IPS-20b (cell line): ENCODE results near the gene MEGF6.

Source experiments
- H3K27ac ChIP-seq: one replicate; pipeline ENCODE4 v1.5.1; 2013; ENCODE audit warnings: low read length
- H3K27me3 ChIP-seq: 2 replicates; pipeline ENCODE4 v1.6.1; 2013; ENCODE audit warnings: mild to moderate bottlenecking, low read length, inconsistent platforms; ENCODE audit not compliant: insufficient read depth
- H3K36me3 ChIP-seq: 2 replicates; pipeline ENCODE4 v1.6.1; 2013; ENCODE audit warnings: low read depth, mild to moderate bottlenecking, inconsistent platforms, low read length, moderate library complexity; ENCODE audit not compliant: insufficient read depth
- H3K4me1 ChIP-seq: 2 replicates; pipeline ENCODE4 v1.6.1; 2013; ENCODE audit warnings: mild to moderate bottlenecking, control low read depth, inconsistent platforms, low read length, moderate library complexity; ENCODE audit not compliant: insufficient read depth
- H3K4me3 ChIP-seq: 2 replicates; pipeline ENCODE4 v1.5.1; 2013; ENCODE audit warnings: mild to moderate bottlenecking, low read length, inconsistent platforms
- H3K9ac ChIP-seq: 2 replicates; pipeline ENCODE4 v1.6.1; 2013; ENCODE audit warnings: low read depth, mild to moderate bottlenecking, inconsistent platforms, low read length, moderate library complexity
- H3K9me3 ChIP-seq: 2 replicates; pipeline ENCODE4 v1.6.1; 2013; ENCODE audit warnings: mild to moderate bottlenecking, low read depth, low read length, inconsistent platforms; ENCODE audit not compliant: insufficient read depth

MEGF6 gene

DNA sequence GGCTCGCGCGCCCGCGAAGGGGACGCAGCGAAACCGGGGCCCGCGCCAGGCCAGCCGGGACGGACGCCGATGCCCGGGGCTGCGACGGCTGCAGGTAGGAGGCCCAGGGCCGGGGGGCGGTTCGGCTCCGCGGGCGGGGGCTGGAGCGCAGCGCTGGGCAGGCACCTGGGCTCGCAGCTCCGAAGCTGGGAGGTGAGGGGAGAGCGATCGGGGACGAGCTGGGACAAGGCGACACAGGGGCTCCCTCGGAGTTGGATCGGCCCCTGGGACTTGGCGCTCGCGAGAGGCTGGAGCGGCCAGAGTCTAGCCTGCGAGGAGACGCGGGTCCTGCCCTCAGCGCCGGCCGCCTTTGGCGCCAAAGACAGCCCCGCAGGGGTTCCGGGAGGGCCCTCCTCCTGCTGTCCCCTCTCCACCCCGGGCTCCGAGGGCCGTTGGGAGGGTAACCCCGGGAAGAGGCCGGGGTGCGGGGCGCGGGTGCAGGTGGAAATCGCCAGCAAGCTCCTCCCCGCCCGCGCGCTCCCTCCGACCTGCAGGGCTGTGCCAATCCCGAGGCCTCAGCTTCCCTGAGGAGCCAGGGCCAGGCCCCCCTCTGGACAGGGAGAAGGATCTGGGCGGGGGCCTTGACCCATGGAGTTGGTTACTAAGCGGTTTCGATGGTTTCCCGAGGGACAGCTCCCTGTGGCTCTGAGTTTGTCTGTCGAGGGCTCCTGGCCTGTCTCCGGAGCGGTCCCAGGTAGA is 41.4 kb upstream of the MEGF6 start:
- Histone ChIP-seq H3K9ac (no peak overlapping the region), H3K4me3 (peak overlapping the region; percentile 57; the same call in 1 of the 2 replicates), H3K4me1 (no peaks in the 10 kb centered on the region), H3K27ac (no peak overlapping the region), H3K36me3 (0 out of 2 replicates have a peak, but pooled peaks cover 2% of the 10 kb centered on the region), H3K9me3 (no peaks in the 10 kb centered on the region), H3K27me3 (peaks cover 82% of the 10 kb centered on the region)

GRCh38 chr1:3651930-3652547 is 40.7 kb upstream of the MEGF6 start, which contains the start of gene TP73:
Gene TP73, plus strand, starts transcription at chr1:3652516. Its CDS starts 29,850 bp downstream, at chr1:3682366.
- Histone ChIP-seq H3K27ac (no peak within 1 kb of the TSS), H3K4me3 (peak within 1 kb of the TSS; percentile 57; the same call in 1 of the 2 replicates)

GRCh38 chr1:3651026-3651929 is 40.0 kb upstream of the MEGF6 start:
- Histone ChIP-seq H3K36me3 (peaks cover 16% of the 10 kb centered on the region; the same call in 1 of the 2 replicates), H3K4me1 (no peaks in the 10 kb centered on the region), H3K9ac (no peak overlapping the region), H3K4me3 (peak overlapping the region; percentile 57), H3K27me3 (peaks cover 67% of the 10 kb centered on the region), H3K9me3 (no peaks in the 10 kb centered on the region), H3K27ac (no peak overlapping the region)

More at GRCh38 chr1:3651930-3652547, 40.7 kb upstream of the MEGF6 start, which contains the start of gene TP73:
- no peaks in the 10 kb centered on the region for H3K9me3 ChIP-seq
- H3K36me3 ChIP-seq: peaks cover 8% of the 10 kb centered on the region; the same call in 1 of the 2 replicates
- H3K9ac ChIP-seq: no peak within 1 kb of the TSS
- peaks cover 75% of the 10 kb centered on the region for H3K27me3 ChIP-seq
- no peaks in the 10 kb centered on the region for H3K4me1 ChIP-seq

GRCh38 chr1:3650248-3651025 is 39.1 kb upstream of the MEGF6 start:
- Histone ChIP-seq H3K9ac (no peak overlapping the region), H3K27me3 (peaks cover 59% of the 10 kb centered on the region), H3K27ac (no peak overlapping the region), H3K9me3 (no peaks in the 10 kb centered on the region), H3K4me1 (no peaks in the 10 kb centered on the region), H3K4me3 (peak overlapping the region; percentile 85; the same call in 1 of the 2 replicates), H3K36me3 (peaks cover 19% of the 10 kb centered on the region; the same call in 1 of the 2 replicates)

DNA sequence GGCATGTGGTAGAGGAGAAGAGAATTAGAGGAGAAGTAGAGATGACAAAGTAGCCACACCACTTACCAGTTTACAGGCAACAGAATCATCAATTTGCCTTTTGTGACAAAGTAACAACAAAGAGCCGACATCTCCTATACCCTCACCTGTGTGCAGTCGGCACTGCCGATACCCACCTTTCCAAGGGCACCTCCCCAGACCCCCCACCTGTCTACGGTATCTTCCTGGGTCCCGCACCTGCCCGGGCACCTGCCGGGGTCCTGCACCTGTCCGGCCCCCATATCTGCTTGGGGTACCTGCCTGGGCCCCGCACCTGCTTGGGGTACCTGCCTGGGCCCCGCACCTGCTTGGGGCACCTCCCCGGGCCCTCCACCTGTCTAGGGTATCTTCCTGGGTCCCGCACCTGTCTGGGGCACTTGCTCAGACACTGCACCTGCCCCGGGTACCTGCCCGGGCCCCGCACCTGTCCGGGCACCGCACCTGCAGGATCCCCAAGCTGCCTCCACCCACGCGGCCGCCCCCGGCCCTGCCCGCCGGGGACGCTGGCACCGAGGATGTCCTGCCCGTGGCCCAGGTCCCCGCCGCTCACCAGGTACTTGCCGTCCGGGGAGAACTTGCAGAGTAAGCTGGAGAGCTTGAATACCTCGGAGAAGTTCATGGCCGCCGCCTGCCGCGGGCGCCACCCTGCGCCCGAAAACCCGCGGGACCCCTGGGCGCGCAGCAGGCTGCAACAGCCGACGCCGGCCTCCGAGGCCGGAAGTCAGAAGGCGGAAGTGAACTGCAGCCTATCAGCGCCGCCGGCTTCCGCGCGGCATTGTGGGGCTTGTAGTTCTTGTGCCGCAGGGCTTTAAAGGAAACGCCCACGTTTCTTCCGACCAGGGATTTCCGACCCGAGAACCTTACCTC is 38.3 kb upstream of the MEGF6 start, which contains the start of gene WRAP73:
Gene WRAP73, minus strand, starts transcription at position 762 of the 906 bp plus-strand sequence. Its CDS starts 104 bp downstream, at position 658.
- Histone ChIP-seq H3K36me3 (peaks cover 22% of the 10 kb centered on the region), H3K27ac (no peak within 1 kb of the TSS), H3K4me3 (peak within 1 kb of the TSS; percentile 85), H3K27me3 (peaks cover 50% of the 10 kb centered on the region), H3K9ac (peak within 1 kb of the TSS; percentile 53; the same call in 1 of the 2 replicates), H3K9me3 (no peaks in the 10 kb centered on the region), H3K4me1 (no peaks in the 10 kb centered on the region)

DNA sequence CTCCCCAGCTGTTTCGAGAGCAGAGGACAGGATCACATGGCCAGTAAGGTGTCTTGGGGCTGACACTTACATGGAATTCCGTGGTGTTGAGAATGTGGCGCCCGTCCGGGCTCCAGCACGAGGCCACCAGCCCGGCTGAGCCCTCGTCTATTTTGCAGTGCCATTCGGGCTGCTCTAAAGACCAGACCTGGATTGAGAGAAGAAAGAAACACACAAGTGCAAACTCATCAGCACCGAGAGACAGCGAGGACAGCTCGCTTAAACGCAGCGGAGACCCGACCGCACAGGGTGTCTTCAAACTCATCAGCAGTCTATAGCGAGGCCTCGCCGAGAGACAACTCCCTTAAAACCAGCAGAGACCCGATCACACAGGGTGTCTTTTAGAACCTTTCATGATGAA is 35.3 kb upstream of the MEGF6 start:
- Histone ChIP-seq H3K4me1 (no peaks in the 10 kb centered on the region), H3K4me3 (no peak overlapping the region), H3K27ac (no peak overlapping the region), H3K9me3 (no peaks in the 10 kb centered on the region), H3K9ac (no peak overlapping the region), H3K36me3 (peaks cover 25% of the 10 kb centered on the region), H3K27me3 (peaks cover 20% of the 10 kb centered on the region)

- H3K27me3 ChIP-seq: peaks cover 13% of the 10 kb centered on the region
- H3K36me3 ChIP-seq: peaks cover 25% of the 10 kb centered on the region
- no peak overlapping the region for H3K27ac ChIP-seq
- H3K4me3 ChIP-seq: no peak overlapping the region
- no peak overlapping the region for H3K9ac ChIP-seq
- H3K4me1 ChIP-seq: no peaks in the 10 kb centered on the region
- no peaks in the 10 kb centered on the region for H3K9me3 ChIP-seq
Measured at GRCh38 chr1:3645666-3646355, 34.5 kb upstream of the MEGF6 start.

- no peak overlapping the region for H3K27ac ChIP-seq
- H3K9me3 ChIP-seq: no peaks in the 10 kb centered on the region
- peaks cover 7% of the 10 kb centered on the region for H3K27me3 ChIP-seq
- H3K4me3 ChIP-seq: no peak overlapping the region
- peaks cover 25% of the 10 kb centered on the region for H3K36me3 ChIP-seq
- H3K4me1 ChIP-seq: no peaks in the 10 kb centered on the region
- H3K9ac ChIP-seq: no peak overlapping the region
Measured at GRCh38 chr1:3645247-3645646, 33.9 kb upstream of the MEGF6 start.

DNA sequence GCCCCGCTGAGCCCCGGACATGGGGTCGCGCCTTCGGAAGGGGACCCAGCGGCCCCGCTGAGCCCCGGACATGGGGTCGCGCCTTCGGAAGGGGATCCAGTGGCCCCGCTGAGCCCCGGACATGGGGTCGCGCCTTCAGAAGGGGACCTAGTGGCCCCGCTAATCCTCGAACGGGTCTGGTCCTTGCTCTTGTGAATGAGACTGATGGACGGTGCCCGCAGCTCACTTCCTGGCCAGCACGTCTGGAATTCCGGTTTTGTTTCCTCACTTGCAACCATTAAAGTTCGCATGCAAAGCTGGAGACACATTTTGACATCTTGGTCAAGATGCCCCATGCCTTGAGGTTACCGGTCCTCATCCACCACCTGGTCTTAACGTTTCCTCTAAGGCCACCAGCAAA is 33.0 kb upstream of the MEGF6 start:
- no peaks in the 10 kb centered on the region for H3K4me1 ChIP-seq
- H3K9me3 ChIP-seq: no peaks in the 10 kb centered on the region
- no peak overlapping the region for H3K9ac ChIP-seq
- no peak overlapping the region for H3K27ac ChIP-seq
- H3K4me3 ChIP-seq: no peak overlapping the region
- H3K27me3 ChIP-seq: peaks cover 3% of the 10 kb centered on the region; the same call in 1 of the 2 replicates
- H3K36me3 ChIP-seq: peaks cover 25% of the 10 kb centered on the region
